Calu3 (cell line): Measurements from ENCODE around the gene IQCK. TPM values are rescaled to one million over a fixed set of nuclear protein-coding genes. Genes with fewer than 3 reads are reported as not detected.
"Not testable (repeated sequence)": the region's sequence is repeated elsewhere in the genome, so short reads cannot be mapped to it uniquely, and the experiment has no call there.

Experiments used
- BruUV-seq: library from RNA; stranded (reverse); fragments of 400-500 nt; replicated peaks from 2 replicates; lab custom pipeline; 2021; lab: Mats Ljungman, UMichigan
- CTCF ChIA-PET: fragments of 300-600 bp; sonication (Branson Sonifier 250); formaldehyde crosslinking; loops from one replicate; lab custom pipeline; 2022; ENCODE audit warnings: antibody characterized with exemption; lab: Charles Lee
- DNase-seq: peaks from one replicate; pipeline ENCODE4 v3.0.0; 2022
- H3K27ac Mint-ChIP-seq: one replicate; pipeline ENCODE4 v1.8.0; 2022; ENCODE audit warnings: mixed read lengths; ENCODE audit not compliant: unreplicated experiment
- H3K27me3 Mint-ChIP-seq: one replicate; pipeline ENCODE4 v1.8.0; 2022; ENCODE audit warnings: mixed read lengths; ENCODE audit not compliant: unreplicated experiment
- H3K36me3 Mint-ChIP-seq: one replicate; pipeline ENCODE4 v1.8.0; 2022; ENCODE audit warnings: mild to moderate bottlenecking, moderate library complexity, mixed read lengths; ENCODE audit not compliant: insufficient read depth, unreplicated experiment
- H3K4me1 Mint-ChIP-seq: one replicate; pipeline ENCODE4 v1.8.0; 2022; ENCODE audit warnings: mild to moderate bottlenecking, low read depth, mixed read lengths; ENCODE audit not compliant: unreplicated experiment
- H3K4me3 Mint-ChIP-seq: one replicate; pipeline ENCODE4 v1.8.0; 2022; ENCODE audit warnings: mild to moderate bottlenecking, low read depth, moderate library complexity, mixed read lengths; ENCODE audit not compliant: unreplicated experiment
- H3K9me3 Mint-ChIP-seq: one replicate; pipeline ENCODE4 v1.8.0; 2022; ENCODE audit warnings: low read depth, mixed read lengths; ENCODE audit not compliant: unreplicated experiment
- CTCF ChIP-seq: fragments of 200-600 bp; IDR thresholded peaks from one replicate; pipeline ENCODE4 v1.8.0; 2022; ENCODE audit warnings: antibody characterized with exemption; ENCODE audit not compliant: unreplicated experiment
- intact Hi-C: fragments of 100-400 bp; cut with micrococcal nuclease; formaldehyde crosslinking; loops from one replicate; pipeline ENCODE4 v1.10.0; 2022; ENCODE audit not compliant: unreplicated experiment
- total RNA-seq: library from RNA; stranded (reverse); gene quantifications from 2 replicates; pipeline ENCODE4 v1.2.3, GENCODE V29; 2022

IQCK gene
- total RNA-seq, 1 experiment from 2014 or later: 42.5 TPM

GRCh38 chr16:19785081-19785480 is 67.0 kb downstream of the IQCK start:
- no peaks in the 10 kb centered on the region for H3K27me3 Mint-ChIP-seq
- intact Hi-C loops: no loop called here
- DNase-seq: no peak
- no peak for TF ChIP-seq CTCF
- CTCF ChIA-PET: no interaction called here
- H3K4me1 Mint-ChIP-seq: peaks cover 20% of the 10 kb centered on the region
- H3K36me3 Mint-ChIP-seq: peaks cover 6% of the 10 kb centered on the region
- no TSS peak for BruUV-seq
- peak overlapping the region; percentile 23 for H3K27ac Mint-ChIP-seq
- no peak overlapping the region for H3K4me3 Mint-ChIP-seq
- H3K9me3 Mint-ChIP-seq: no peaks in the 10 kb centered on the region

DNA sequence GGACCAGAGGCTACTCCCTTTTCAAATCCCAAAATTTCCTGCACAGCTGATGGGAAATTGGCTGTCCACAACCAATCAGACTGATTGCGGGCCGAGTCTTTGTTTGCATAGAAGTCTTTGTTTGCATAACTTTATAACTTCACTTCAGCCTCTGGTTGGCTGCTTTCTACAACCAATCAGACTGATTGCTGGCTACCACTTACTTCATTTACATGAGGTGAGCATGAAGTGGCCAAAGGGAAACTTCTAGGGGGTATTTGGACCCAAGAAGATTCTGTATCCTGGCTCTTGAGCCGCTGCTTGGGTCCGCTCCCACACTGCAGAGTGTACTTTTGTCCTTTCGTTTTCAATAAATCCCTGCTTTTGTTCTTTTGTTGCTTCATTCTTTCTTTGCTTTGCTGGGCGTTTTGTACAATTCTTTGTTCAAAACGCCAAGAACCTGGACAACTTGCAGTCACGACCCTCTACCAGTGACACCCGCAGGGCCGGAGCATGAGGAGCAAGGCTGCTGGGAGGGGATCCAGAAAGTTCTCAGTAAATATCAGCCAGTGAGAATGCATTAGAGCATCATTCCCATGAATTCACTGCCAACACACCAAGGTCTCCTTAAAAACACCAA is 67.5 kb downstream of the IQCK start:
- H3K9me3 Mint-ChIP-seq: no peaks in the 10 kb centered on the region
- no peak for TF ChIP-seq CTCF
- no peaks in the 10 kb centered on the region for H3K27me3 Mint-ChIP-seq
- no peak overlapping the region for H3K27ac Mint-ChIP-seq
- H3K36me3 Mint-ChIP-seq: peaks cover 6% of the 10 kb centered on the region
- no TSS peak for BruUV-seq
- no peak overlapping the region for H3K4me3 Mint-ChIP-seq
- no peak for DNase-seq
- intact Hi-C loops: no loop called here
- peaks cover 20% of the 10 kb centered on the region for H3K4me1 Mint-ChIP-seq
- CTCF ChIA-PET: no interaction called here

DNA sequence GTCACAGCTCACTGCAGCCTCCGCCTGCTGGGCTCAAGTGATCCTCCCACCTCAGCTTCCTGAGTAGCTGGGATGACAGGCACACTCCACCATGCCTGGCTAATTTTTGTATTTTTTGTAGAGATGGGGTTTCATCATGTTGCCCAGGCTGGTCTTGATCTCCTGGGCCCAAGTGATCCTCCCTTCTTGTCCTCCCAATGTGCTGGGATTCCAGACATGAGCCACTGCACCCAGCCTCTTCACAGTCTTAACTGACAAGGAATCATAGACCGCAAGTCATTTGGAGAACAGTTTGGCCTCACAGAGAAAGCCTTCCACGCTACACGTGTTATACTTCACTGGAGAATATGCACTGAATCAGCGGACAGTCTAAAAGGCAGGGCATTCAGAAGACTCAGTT is 83.3 kb downstream of the IQCK start:
- intact Hi-C loops, H3K4me3 Mint-ChIP-seq, H3K27me3 Mint-ChIP-seq, H3K27ac Mint-ChIP-seq, H3K9me3 Mint-ChIP-seq, DNase-seq, BruUV-seq, CTCF ChIA-PET: not testable (repeated sequence)
- Mint-ChIP-seq H3K36me3 (peaks cover 19% of the 10 kb centered on the region), H3K4me1 (peaks cover 23% of the 10 kb centered on the region)

DNA sequence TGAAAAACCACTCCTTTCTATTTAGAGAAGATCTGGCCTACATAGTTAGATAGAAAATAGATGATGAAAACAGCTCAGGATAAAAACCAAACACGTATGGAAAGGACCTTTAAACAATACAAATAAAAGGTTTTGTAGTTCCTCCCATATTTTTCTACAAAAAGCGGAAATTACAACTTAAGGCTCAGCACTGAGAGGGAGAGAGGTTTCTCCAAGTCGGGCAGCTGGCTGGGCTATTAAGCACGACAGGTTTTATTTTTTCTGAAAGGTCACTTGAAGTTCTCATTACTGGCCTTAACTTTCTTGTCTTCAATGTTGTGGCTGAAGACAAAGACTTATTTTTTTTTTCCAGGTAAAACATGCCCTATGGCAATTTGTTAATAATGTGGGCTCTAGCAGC is 83.8 kb downstream of the IQCK start:
- CTCF ChIA-PET, DNase-seq, intact Hi-C loops, H3K27ac Mint-ChIP-seq, H3K4me3 Mint-ChIP-seq, H3K27me3 Mint-ChIP-seq, BruUV-seq, H3K9me3 Mint-ChIP-seq: not testable (repeated sequence)
- Mint-ChIP-seq H3K4me1 (peaks cover 24% of the 10 kb centered on the region), H3K36me3 (peaks cover 19% of the 10 kb centered on the region)

DNA sequence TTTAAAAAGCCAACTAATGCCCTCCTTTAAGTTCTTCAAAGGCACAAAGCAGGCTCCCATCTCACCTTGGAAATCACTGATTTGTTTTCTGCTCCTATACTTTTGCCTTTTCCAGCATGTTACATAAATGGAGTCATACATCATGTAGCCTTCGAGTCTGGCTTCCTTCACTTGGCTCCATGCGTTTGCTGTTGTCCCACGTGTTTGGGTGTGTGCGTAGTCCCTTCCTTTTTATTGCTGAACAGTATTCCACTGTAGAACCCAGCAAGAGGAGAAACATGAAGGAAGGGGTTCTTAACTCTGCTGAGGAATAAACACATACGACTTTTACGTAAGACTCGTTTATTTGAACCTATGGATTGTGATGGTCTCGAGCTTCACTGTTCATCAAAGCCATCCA is 84.5 kb downstream of the IQCK start:
- BruUV-seq: no TSS peak
- H3K27ac Mint-ChIP-seq: no peak overlapping the region
- H3K27me3 Mint-ChIP-seq: no peaks in the 10 kb centered on the region
- H3K4me1 Mint-ChIP-seq: peaks cover 32% of the 10 kb centered on the region
- peaks cover 4% of the 10 kb centered on the region for H3K9me3 Mint-ChIP-seq
- no peak for DNase-seq
- no peak for TF ChIP-seq CTCF
- intact Hi-C loops: no loop called here
- CTCF ChIA-PET: no interaction called here
- H3K36me3 Mint-ChIP-seq: peaks cover 19% of the 10 kb centered on the region
- no peak overlapping the region for H3K4me3 Mint-ChIP-seq
